DMS 273 (cell line): ENCODE measurements around the gene GOLGA6L9.
"Not testable (repeated sequence)": the region's sequence is repeated elsewhere in the genome, so short reads cannot be mapped to it uniquely, and the experiment has no call there.

Experiments used
- DNase-seq: peaks from one replicate; lab custom pipeline; 2025; ENCODE audit not compliant: unreplicated experiment; lab: John Stamatoyannopoulos, UW

Gene GOLGA6L9, protein sequence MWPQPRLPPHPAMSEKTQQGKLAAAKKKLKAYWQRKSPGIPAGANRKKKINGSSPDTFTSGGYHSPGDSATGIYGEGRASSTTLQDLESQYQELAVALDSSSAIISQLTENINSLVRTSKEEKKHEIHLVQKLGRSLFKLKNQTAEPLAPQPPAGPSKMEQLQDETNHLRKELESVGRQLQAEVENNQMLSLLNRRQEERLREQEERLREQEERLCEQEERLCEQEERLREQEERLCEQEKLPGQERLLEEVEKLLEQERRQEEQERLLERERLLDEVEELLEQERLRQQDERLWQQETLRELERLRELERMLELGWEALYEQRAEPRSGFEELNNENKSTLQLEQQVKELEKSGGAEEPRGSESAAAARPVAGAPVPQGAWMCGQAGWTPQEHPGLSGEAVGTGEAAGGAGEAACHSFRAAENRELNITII

DNA sequence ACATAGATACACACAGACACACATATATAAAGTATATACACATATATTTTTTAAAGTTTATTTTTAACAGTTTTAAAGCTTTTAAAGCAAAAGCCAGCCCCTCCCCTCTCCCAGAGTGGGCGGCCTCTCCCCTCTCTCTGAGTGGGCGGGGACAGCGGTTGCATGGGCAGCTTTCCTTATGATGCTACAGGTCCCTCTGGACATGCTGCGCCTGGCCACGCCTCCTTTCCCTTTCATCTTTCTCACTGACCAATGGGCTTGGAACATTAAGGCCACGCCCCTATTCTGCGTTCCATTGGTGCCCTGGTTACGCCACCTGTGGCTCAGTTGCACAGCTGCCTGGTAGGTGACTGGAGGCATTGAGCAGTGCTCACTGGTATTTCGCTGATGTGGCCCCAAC is at the start of gene GOLGA6L9:
Gene GOLGA6L9, plus strand, starts transcription at position 124 of the 400 bp plus-strand sequence. Its CDS starts 264 bp downstream, at position 388.
- not testable (repeated sequence) for DNase-seq

DNA sequence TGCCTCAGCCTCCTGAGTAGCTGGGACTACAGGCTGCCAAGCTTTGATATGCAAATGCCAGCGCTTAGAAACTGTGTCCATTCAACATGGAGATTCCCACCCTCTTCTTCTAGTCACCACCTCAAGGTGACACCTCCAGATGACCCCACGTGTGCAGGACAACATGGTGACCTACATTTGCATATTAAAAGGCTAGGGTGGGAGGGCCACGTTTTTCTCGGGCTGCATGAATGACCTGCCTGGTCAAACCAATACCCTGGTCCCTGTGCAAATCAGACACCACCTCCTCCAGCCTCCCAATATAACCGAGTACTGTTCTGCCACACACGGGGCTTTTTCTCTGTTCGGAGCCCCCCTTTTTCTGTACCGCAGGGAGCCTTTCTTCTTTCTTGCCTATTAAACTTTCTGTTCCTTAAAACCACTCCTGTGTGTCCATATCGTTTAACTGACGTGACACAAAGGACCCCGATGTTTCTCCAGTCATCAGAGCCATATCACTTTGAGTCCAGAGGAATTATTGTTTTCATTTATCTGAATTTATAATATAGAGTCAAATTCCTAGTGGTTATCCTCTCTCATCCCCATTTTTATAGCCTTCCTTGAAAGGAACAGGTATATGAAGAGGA is 48.2 kb upstream of the GOLGA6L9 start:
- not testable (repeated sequence) for DNase-seq

DNA sequence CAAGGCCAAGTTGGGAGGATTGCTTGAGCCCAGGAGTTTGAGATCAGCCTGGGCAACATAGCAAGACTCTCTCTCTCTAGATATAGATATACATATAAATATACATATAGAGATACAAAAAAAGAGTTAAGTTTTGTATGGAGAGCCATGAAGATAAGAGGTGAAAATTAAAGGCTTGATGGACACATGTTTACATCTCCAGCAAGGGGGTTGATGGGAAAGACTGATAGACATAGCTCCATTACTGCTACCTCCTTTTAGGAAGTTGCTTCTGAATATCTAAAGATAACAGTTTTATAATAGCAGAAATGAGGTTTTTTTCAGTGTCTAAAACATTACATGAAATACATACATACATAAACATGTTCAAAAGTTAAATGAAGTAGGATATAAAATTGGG is 42.4 kb upstream of the GOLGA6L9 start:
- DNase-seq: not testable (repeated sequence)

DNA sequence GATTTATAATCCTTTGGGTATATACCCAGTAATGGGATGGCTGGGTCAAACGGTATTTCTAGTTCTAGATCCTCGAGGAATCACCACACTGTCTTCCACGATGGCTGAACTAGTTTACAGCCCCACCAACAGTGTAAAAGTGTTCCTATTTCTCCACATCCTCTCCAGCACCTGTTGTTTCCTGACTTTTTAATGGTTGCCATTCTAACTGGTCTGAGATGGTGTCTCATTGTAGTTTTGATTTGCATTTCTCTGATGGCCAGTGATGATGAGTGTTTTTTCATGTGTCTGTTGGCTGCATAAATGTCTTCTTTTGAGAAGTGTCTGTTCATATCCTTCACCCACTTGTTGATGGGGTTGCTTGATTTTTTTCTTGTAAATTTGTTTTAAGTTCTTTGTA is 39.5 kb upstream of the GOLGA6L9 start:
- not testable (repeated sequence) for DNase-seq

DNA sequence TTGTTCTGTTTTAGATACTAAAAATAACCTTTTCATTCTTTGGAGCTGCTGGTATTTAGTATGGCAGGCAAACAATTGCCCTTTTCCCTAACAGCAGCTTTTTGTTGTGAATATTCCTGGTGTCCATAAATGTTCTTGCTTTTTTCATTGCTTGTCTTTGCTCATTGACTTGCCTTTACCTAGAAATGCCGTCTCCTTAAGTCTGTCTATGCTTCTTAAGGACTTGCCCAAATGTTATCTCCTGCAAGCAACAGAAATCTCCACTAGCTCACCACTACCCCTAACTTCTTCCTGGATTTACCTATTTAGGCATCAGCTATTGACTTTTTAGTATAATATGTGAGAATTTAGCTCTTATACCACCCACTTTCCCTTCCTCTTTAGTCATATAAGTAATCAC is 37.5 kb upstream of the GOLGA6L9 start:
- DNase-seq: not testable (repeated sequence)

DNA sequence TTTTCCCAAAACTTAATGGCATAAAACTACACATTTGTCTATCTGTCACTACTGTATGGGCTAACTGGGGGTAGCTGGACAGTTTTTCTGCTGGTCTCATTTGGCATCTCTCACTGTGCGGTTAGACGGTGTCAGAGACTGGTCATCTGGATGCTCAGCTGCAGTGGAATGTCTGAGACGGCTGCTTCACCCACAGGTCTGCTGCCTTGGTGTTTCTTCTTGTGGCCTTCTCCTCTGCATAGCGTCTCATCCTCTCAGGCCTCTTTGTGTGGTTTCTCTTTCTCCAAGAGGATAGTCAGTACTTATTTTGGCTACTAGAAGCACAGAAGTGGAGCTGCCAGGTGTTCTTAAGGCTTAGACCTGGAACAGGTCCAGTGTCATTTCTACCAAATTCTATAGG is 35.9 kb upstream of the GOLGA6L9 start:
- DNase-seq: no peak

DNA sequence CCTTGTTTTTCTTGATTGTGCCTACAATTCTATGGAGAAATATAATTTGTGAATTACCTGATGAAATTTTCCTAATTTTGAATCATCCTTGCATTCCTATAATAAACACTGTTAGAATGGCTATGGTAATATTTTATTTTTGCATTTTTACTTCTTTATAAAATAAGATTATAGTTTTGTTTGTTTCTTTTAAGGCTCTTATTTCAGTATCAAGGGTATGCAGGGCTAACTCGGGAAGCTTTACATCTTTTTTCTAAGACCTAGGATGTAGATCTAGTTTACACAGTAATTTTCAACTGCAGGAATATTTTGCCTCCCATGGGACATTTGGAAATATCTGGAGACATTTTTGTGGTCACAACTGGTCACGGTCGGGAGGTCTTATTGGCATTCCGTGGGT is 33.8 kb upstream of the GOLGA6L9 start:
- not testable (repeated sequence) for DNase-seq

DNA sequence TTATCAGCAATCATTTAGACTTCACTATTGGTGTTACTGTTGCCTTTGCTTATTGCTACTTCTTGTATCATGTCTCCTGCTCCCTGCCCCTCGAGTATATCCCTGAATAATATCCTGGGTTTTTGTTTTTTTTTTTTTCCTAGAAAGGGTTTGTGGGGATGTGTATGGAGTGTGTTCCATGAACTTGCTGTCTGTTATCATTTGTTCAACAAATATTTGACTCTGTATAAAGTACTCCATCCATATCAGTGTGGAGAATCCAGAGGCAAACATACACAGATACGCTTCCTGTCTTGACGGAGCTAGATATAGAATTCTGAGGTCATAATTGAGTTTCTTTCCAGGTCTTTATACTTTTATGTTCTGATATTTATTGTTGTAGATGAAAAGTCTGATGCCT is 31.8 kb upstream of the GOLGA6L9 start:
- no peak for DNase-seq

DNA sequence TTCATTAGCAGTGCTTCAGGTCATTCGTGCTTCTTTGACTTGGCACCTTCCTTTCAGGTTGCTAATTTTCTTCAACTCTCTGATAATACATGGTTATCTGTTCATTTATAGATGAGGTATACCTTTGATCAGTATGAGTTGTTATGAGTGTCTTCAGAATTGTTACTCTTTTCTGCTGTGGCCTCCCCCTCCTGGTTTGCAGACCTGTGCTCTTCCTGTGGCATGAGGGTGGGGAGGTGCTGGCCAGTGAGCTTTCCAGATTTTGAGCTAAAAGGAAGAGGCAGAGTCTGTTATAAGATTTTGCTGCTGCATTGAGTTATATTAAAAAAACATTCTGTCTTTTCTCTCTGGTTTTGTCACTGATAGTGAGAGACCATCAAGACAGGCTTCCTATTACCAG is 30.8 kb upstream of the GOLGA6L9 start:
- no peak for DNase-seq

DNA sequence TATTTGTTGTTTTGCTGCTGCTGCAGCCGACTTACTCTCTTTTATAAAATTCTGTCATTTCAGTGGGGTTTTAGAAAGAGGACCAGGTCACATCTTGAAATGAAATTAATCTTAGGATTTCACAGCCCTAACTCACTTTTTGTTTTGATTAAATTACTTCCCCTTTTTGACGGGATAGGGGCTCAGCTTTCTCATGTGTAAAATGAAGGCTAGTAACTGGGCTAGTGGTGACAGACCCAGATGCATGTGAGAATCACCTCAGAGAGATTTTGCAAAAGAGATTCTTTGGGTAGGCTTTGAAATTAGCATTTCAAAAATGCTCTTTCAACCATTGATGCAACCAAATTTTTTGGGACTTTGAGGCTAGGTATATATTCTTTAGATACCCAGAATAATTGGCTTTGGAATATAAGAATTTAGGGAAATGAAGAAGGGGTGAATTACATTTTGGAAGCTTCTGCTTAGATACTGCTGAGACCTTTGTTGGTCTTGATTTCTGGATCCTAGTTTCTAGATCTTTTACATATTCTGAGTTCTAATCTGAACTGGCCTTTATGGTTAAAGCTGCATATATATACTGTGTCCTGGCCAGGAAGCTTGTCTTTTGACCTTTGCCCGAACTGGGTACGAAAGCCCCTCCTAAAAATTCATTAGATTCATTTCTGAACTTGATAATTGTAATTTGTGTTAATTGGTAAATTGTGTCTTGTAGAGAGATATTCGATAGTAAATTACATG is 30.1 kb upstream of the GOLGA6L9 start:
- not testable (repeated sequence) for DNase-seq

DNA sequence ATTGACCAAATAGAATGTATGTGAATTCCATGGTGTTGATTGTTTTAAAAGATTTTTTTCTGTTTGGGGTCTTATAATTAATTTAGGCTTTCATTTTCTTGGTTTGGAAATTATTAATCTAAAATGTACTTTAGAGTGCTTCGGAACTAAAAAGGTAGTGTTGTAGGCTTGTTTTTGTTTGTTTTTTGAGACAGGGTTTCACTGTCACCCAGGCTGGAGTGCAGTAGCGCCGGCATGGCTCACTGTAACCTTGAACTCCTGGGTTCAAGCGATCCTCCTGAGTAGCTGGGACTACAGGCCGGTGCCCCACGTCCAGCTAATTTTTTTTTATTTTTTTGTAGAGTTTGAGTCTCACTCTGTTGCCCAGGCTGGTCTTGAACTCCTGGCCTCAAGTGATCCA is 27.7 kb upstream of the GOLGA6L9 start:
- not testable (repeated sequence) for DNase-seq

DNA sequence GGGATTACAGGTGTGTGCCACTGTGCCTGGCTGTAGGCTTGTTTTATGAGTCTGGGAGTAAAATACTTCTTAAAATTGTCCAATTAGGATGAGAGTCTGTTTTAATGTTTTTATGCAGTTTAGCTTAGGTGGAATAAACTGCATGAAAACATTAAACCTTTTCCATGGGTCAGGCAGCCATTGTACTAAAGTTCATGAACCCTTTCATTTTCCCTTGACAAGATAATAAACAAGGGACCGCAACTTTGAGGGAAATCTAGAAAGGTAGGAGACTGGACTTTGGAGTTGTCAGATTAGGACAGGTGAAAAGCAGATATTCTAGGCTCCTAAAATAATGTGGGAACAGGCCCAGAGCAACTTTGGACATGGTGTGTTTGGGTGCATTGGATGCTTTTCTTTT is 27.3 kb upstream of the GOLGA6L9 start:
- DNase-seq: not testable (repeated sequence)

DNA sequence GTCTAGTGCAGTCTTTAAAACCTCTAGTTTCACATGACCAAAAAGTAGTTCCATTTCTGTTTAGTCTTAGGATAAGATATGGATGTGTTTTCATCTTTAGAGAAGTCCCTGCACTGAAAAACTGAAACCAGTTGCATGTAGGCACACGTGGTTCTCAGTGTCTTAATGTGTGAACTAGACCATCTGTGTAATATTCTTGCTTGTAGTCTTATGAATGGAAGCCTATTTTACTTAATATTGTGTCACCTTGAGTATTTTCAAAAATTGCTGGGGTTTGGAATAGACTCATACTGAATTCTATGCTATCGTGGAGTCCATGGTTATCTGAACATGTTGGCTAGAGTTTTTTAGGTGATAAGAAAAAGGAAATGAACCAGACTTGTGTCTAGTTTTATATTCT is 23.4 kb upstream of the GOLGA6L9 start:
- DNase-seq: not testable (repeated sequence)

DNA sequence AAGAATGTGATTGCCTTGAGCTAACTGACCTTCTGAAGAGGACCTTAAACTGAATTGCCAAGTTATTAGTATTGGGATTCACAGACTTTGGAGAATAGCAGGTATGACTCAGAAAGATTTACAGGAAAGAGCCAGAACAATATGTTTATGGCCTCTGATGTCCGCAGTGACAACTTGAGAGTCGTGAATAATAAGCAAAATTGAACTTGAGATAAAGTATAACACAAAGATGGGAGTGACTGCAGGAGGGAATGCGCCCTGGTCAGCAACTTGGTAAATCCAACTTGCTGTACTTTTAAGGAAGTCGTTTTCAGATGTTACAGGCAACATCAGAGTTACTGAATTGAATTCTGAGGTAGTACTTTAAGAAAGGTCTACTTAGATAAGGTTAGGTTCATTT is 19.3 kb upstream of the GOLGA6L9 start:
- not testable (repeated sequence) for DNase-seq

DNA sequence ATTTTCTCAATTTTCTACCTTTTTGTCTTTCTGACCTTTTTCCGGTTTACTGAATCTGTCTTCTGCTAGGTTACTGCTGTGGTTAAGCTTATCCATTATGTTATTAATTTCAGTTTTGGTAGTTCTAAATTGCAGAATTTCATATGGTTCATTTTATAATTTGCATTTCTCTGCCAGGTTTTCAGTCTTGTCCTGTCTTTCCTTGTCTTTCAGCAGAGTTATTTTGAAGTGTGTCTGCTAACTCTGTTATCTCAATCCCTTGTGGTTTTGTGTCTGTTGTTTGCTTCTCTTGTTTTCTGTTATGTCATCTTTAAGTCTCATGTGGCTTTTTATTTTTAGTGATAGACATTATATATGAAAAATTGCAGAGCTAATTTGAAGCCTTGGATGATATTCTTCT is 18.0 kb upstream of the GOLGA6L9 start:
- DNase-seq: not testable (repeated sequence)

DNA sequence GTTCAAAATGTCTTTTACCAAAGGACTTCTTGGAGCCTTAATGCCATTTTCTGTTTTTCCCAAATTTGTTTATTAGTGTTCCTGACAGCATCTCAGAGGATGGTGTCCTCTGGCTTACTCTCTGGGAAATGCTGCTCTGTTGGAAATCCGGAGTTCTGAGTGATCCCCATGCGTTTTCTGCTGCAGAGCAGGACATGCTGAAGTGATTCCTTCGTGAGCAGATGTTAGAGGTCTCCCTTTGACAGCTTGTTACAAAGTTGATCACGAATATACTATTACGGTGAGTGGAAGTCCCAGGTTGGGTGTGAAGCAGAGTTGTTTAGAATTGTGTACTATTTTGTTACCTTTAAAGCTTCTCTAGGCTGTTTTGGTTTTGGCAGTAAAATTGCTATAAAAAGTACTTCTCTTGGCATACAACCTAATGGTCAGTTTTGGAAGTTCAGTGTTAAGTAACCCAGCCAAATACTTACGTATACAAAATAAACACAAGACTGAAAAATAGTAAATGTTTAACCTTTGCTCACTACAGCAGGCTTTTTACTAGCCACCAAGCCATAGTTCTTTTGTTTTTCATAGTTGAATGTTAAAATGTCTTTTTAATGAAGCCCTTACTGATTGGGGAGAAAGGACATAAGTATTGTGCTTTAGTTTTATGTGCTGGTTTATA is 15.0 kb upstream of the GOLGA6L9 start:
- not testable (repeated sequence) for DNase-seq

DNA sequence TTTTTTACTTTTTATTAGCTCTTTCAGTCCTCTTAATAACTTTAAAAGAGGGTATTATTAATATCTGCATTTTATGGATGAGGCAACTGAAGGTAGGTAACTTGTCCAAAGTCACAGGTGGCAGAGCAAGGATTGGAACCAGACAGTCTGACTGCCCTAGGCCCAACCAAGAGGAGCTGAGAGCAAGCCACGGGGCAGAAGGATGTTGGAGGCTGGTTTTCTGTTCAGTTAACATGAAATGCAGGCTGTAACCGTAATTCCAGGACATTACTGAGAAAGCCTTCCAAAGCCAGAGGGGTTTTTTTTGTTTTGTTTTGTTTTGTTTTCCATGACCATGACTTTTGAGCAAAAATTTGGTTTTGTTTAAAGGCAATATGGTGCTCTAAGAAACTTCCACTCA is 9.1 kb upstream of the GOLGA6L9 start:
- not testable (repeated sequence) for DNase-seq

DNA sequence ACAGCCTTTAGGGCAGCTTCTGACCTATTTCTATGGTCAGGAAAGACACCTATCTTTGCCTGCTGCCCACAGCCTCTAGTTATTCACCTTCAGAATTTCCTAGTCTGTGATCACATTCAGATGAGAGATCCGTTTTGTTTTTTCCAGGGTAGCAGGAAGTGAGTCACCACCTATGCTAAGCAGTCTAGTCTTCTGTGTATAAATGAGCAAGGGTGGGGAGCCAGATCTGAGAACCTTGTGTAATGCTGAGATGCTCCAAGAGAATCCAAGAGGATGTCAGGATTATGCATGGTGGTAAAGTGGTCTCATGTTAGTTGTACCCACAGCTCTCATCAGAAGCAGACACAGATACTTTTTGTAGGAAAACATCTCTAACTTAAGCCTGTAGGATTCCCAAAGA is 8.7 kb upstream of the GOLGA6L9 start:
- DNase-seq: not testable (repeated sequence)

DNA sequence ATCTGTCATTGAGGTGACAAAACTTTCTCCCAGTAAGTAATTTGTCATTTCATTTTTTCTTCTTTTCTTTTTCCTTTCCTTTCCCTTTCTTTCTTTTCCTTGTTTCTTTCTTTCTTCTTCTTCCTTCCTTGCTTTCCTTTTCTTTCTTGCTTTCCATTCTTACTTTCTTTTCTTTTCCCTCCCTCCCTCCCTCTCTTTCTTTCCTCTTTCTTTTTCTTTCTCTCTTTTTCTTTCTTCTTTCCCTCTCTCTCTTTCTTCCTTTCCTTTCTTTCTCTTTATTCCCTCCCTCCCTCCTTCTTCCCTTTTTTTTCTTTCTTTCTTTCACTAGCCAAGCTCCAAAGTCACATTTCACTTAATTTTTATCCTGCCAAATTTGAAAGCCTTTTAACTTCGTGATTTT is 2.5 kb upstream of the GOLGA6L9 start:
- not testable (repeated sequence) for DNase-seq

DNA sequence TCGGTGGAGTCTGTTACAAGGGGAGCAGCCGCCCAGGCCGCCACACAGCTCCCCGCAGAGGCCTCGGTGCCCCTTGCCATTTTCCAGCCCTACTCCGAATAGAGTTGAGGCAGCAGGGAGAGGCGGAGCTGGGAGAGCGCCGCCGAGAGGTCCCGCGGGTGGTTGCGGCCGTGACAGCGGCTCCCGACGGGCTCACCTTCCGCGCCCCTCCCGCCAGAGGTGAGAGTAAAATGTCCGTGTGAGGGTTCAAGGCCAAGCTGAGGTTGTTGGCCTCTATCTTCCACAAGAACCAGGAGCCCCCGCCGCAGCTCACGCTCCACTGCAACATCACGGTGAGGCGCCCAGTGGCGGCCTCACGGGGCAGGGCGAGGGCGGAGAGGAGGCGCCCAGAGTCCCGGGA is 15.8 kb downstream of the GOLGA6L9 start:
- not testable (repeated sequence) for DNase-seq

DNA sequence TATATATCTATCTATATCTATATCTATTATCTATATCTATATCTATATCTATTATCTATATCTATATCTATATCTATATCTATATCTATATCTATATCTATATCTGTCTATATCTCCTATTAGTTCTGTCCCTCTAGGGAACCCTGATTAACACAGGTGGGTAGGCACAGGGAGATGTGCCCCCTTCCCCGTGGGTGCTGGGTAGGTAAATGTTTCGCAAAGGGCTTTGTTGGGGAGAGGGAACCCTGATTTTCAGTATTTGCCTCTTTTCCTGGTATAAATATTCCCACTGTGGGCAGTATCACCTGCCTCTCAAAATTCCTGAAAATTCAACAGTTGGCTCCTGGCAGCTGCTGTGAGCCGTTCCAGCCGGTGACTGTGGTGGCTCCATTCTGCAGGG is 27.7 kb downstream of the GOLGA6L9 start:
- not testable (repeated sequence) for DNase-seq
